Measurements from ENCODE around the gene IRF2BPL.
A peak's percentile ranks its signal among the peaks of the same experiment; 100 is the strongest.

IRF2BPL gene

GRCh38 chr14:77028384-77029231, at the start of gene IRF2BPL:
Gene IRF2BPL (minus strand): TSS chr14:77028708. CDS start chr14:77027792, 916 bp downstream.
- Mint-ChIP-seq H3K4me1 (ENCODE audit: low read depth) (peaks cover 56% of the 10 kb centered on the region), H3K36me3 (ENCODE audit: low read depth) (peaks cover 43% of the 10 kb centered on the region), H3K27me3 (no peaks in the 10 kb centered on the region), H3K4me3 (peak within 1 kb of the TSS; percentile 80), H3K27ac (peak within 1 kb of the TSS; percentile 94), H3K9me3 (no peaks in the 10 kb centered on the region)
- intact Hi-C loops (cut with micrococcal nuclease) = loop anchor here (1.0 to 10.0 kb wide), 4 partner anchors 12 to 114 kb away; no protein-coding TSS in a partner anchor

GRCh38 chr14:77077040-77077439, 48.5 kb upstream of the IRF2BPL start:
- H3K27ac Mint-ChIP-seq = no peak overlapping the region
- H3K27me3 Mint-ChIP-seq = no peaks in the 10 kb centered on the region
- H3K4me1 Mint-ChIP-seq (ENCODE audit: low read depth) = peaks cover 15% of the 10 kb centered on the region
- H3K4me3 Mint-ChIP-seq = no peak overlapping the region
- H3K36me3 Mint-ChIP-seq (ENCODE audit: low read depth) = no peaks in the 10 kb centered on the region
- intact Hi-C loops (cut with micrococcal nuclease) = loop anchor here (10.0 kb wide), 1 partner anchor 362 kb away; no protein-coding TSS in a partner anchor
- peaks cover 8% of the 10 kb centered on the region for H3K9me3 Mint-ChIP-seq

GRCh38 chr14:77076113-77076631, 47.7 kb upstream of the IRF2BPL start:
- no peak overlapping the region for H3K4me3 Mint-ChIP-seq
- H3K4me1 Mint-ChIP-seq (ENCODE audit: low read depth) = peaks cover 15% of the 10 kb centered on the region
- H3K27ac Mint-ChIP-seq = peak overlapping the region; percentile 65
- intact Hi-C loops (cut with micrococcal nuclease) = loop anchor here (10.0 kb wide), 1 partner anchor 361 kb away; no protein-coding TSS in a partner anchor
- H3K27me3 Mint-ChIP-seq = no peaks in the 10 kb centered on the region
- peaks cover 8% of the 10 kb centered on the region for H3K9me3 Mint-ChIP-seq
- H3K36me3 Mint-ChIP-seq (ENCODE audit: low read depth) = no peaks in the 10 kb centered on the region

- H3K9me3 Mint-ChIP-seq = peaks cover 3% of the 10 kb centered on the region
- H3K4me1 Mint-ChIP-seq (ENCODE audit: low read depth) = peaks cover 15% of the 10 kb centered on the region
Measured at GRCh38 chr14:77074969-77075368, 46.5 kb upstream of the IRF2BPL start.

DNA sequence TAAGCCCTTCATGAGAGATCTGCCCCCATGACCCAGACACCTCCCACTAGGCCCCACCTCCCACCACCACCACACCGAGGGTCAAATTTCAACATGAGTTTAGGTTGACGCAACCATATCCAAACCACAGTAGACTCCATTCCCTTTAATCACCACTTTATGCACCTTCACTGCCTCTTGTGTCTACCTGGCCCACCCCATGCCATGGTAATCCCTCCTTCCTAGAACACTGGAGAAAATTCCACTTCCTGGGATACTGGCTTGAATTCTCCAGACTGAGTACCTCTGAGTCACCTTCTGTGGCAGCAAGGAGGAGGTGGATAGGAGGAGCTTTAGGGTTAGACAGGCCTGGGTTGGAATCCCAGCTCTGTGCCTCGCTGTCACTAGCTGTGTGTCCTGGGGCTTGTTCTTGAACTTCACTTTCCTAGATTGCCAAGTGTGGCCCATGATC, 43.5 kb upstream of the IRF2BPL start:
- Mint-ChIP-seq H3K4me1 (ENCODE audit: low read depth) (peaks cover 20% of the 10 kb centered on the region), H3K9me3 (no peaks in the 10 kb centered on the region), H3K4me3 (no peak overlapping the region), H3K27ac (peak overlapping the region; percentile 27), H3K36me3 (ENCODE audit: low read depth) (no peaks in the 10 kb centered on the region), H3K27me3 (peaks cover 14% of the 10 kb centered on the region)
- intact Hi-C loops (cut with micrococcal nuclease) = loop anchor here (10.0 kb wide), 1 partner anchor 357 kb away; no protein-coding TSS in a partner anchor

More at GRCh38 chr14:77074969-77075368, 46.5 kb upstream of the IRF2BPL start:
- H3K36me3 Mint-ChIP-seq (ENCODE audit: low read depth) = no peaks in the 10 kb centered on the region
- intact Hi-C loops (cut with micrococcal nuclease) = loop anchor here (10.0 kb wide), 1 partner anchor 360 kb away; no protein-coding TSS in a partner anchor
- H3K4me3 Mint-ChIP-seq = no peak overlapping the region
- no peaks in the 10 kb centered on the region for H3K27me3 Mint-ChIP-seq
- H3K27ac Mint-ChIP-seq = no peak overlapping the region

GRCh38 chr14:77069551-77069950, 41.0 kb upstream of the IRF2BPL start:
- peaks cover 17% of the 10 kb centered on the region for H3K27me3 Mint-ChIP-seq
- intact Hi-C loops (cut with micrococcal nuclease) = no loop called here
- no peaks in the 10 kb centered on the region for H3K36me3 Mint-ChIP-seq (ENCODE audit: low read depth)
- H3K4me3 Mint-ChIP-seq = no peak overlapping the region
- no peak overlapping the region for H3K27ac Mint-ChIP-seq
- no peaks in the 10 kb centered on the region for H3K9me3 Mint-ChIP-seq
- H3K4me1 Mint-ChIP-seq (ENCODE audit: low read depth) = peaks cover 21% of the 10 kb centered on the region

GRCh38 chr14:77068517-77069200, 40.2 kb upstream of the IRF2BPL start:
- intact Hi-C loops (cut with micrococcal nuclease) = loop anchor here (1.0 kb wide), 2 partner anchors 155 to 192 kb away; no protein-coding TSS in a partner anchor
- H3K27ac Mint-ChIP-seq = no peak overlapping the region
- H3K27me3 Mint-ChIP-seq = peaks cover 19% of the 10 kb centered on the region
- H3K4me3 Mint-ChIP-seq = no peak overlapping the region
- no peaks in the 10 kb centered on the region for H3K36me3 Mint-ChIP-seq (ENCODE audit: low read depth)
- H3K4me1 Mint-ChIP-seq (ENCODE audit: low read depth) = peaks cover 25% of the 10 kb centered on the region
- no peaks in the 10 kb centered on the region for H3K9me3 Mint-ChIP-seq

- no peak overlapping the region for H3K4me3 Mint-ChIP-seq
- H3K27ac Mint-ChIP-seq = no peak overlapping the region
- intact Hi-C loops (cut with micrococcal nuclease) = loop anchor here (1.0 kb wide), 2 partner anchors 155 to 192 kb away; no protein-coding TSS in a partner anchor
- H3K4me1 Mint-ChIP-seq (ENCODE audit: low read depth) = peaks cover 32% of the 10 kb centered on the region
- no peaks in the 10 kb centered on the region for H3K36me3 Mint-ChIP-seq (ENCODE audit: low read depth)
- H3K9me3 Mint-ChIP-seq = no peaks in the 10 kb centered on the region
- peaks cover 22% of the 10 kb centered on the region for H3K27me3 Mint-ChIP-seq
Measured at GRCh38 chr14:77067632-77068516, 39.4 kb upstream of the IRF2BPL start.

GRCh38 chr14:77066578-77067172, 38.2 kb upstream of the IRF2BPL start:
- H3K9me3 Mint-ChIP-seq = no peaks in the 10 kb centered on the region
- H3K36me3 Mint-ChIP-seq (ENCODE audit: low read depth) = no peaks in the 10 kb centered on the region
- no peak overlapping the region for H3K27ac Mint-ChIP-seq
- H3K4me3 Mint-ChIP-seq = no peak overlapping the region
- intact Hi-C loops (cut with micrococcal nuclease) = no loop called here
- H3K27me3 Mint-ChIP-seq = peaks cover 22% of the 10 kb centered on the region
- H3K4me1 Mint-ChIP-seq (ENCODE audit: low read depth) = peaks cover 32% of the 10 kb centered on the region

DNA sequence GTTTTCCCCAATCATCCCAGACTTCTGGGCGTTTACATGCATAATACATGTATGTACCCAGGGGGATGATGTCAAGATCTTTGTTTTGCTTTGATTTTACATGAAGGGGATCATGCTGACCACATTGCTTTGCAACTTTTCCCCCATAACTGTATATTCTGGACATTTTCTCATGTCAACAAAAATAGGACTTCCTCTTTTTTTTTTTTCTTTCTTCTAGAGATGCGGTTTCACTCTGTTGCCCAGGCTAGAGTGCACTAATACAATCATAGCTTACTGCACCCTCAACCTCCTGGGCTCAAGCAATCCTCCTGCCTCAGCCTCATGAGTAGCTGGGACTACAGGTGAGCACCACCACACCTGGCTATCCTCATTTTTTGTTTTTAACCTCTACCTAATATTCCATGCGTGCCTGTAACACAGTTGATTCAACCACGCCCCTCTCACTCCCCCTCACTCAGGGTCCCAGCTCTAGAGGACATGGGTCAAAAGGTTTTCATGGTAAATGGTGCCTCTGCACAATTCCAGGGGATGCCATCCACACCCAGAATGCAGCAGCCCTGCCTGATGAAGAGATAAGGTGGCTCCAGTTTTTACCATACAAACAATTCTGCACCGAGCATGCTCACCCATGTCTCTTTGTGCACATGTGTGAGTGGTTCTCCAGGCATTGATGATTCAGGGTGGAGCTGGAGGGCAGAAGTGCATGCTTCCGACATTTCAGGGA, 37.5 kb upstream of the IRF2BPL start:
- H3K36me3 Mint-ChIP-seq (ENCODE audit: low read depth) = no peaks in the 10 kb centered on the region
- peaks cover 22% of the 10 kb centered on the region for H3K27me3 Mint-ChIP-seq
- intact Hi-C loops (cut with micrococcal nuclease) = no loop called here
- no peak overlapping the region for H3K27ac Mint-ChIP-seq
- no peaks in the 10 kb centered on the region for H3K9me3 Mint-ChIP-seq
- peaks cover 32% of the 10 kb centered on the region for H3K4me1 Mint-ChIP-seq (ENCODE audit: low read depth)
- H3K4me3 Mint-ChIP-seq = no peak overlapping the region

GRCh38 chr14:77064521-77065178, 36.1 kb upstream of the IRF2BPL start:
- intact Hi-C loops (cut with micrococcal nuclease) = no loop called here
- Mint-ChIP-seq H3K27me3 (peaks cover 20% of the 10 kb centered on the region), H3K4me3 (no peak overlapping the region), H3K36me3 (ENCODE audit: low read depth) (no peaks in the 10 kb centered on the region), H3K27ac (peak overlapping the region; percentile 14), H3K9me3 (no peaks in the 10 kb centered on the region), H3K4me1 (ENCODE audit: low read depth) (peaks cover 35% of the 10 kb centered on the region)

All from dendritic cell treated with granulocyte-macrophage colony-stimulating factor and Interleukin-4, amounts not matched to agents 40 ng/mL and 50 ng/mL, for 4 days (primary cell).